SH-SY5Y (cell line): ENCODE measurements around the gene BCL11A.

Experiments
- GATA2 ChIP-seq: IDR thresholded peaks from 2 replicates; pipeline ENCODE4 v1.6.1; 2011; ENCODE audit warnings: mild to moderate bottlenecking, low read depth, low read length
- GATA3 ChIP-seq: IDR thresholded peaks from 2 replicates; pipeline ENCODE4 v1.6.1; 2011; ENCODE audit warnings: low read depth, mild to moderate bottlenecking, low read length, moderate library complexity

GRCh38 chr2:60460577-60461420, 92.7 kb downstream of the BCL11A start:
- no peak for TF ChIP-seq GATA2
- no peak for TF ChIP-seq GATA3
